H9 (cell line): ENCODE data around the gene VSIG2. TPM values are rescaled to one million over a fixed set of nuclear protein-coding genes. Genes with fewer than 3 reads are reported as not detected.

Experiments used
- DNase-seq: peaks from one replicate; pipeline ENCODE4 v3.0.0-alpha.2; 2017
- H2AFZ ChIP-seq: one replicate; pipeline ENCODE4 v1.6.1; 2013; ENCODE audit warnings: mild to moderate bottlenecking, low read length, control low read depth, moderate library complexity
- H2AK5ac ChIP-seq: 2 replicates; pipeline ENCODE4 v1.6.1; 2013; ENCODE audit warnings: low read length, control low read depth, mixed read lengths; ENCODE audit not compliant: insufficient read length
- H2BK120ac ChIP-seq: one replicate; pipeline ENCODE4 v1.6.1; 2013; ENCODE audit warnings: low read depth, mild to moderate bottlenecking, low read length, control low read depth, inconsistent platforms; ENCODE audit not compliant: poor library complexity, severe bottlenecking
- H2BK12ac ChIP-seq: 2 replicates; pipeline ENCODE4 v1.6.1; 2013; ENCODE audit warnings: low read length, control low read depth, mixed read lengths, low read depth; ENCODE audit not compliant: insufficient read length
- H2BK15ac ChIP-seq: 2 replicates; pipeline ENCODE4 v1.6.1; 2013; ENCODE audit warnings: low read depth, low read length, control low read depth
- H2BK20ac ChIP-seq: one replicate; pipeline ENCODE4 v1.6.1; 2013; ENCODE audit warnings: low read depth, mild to moderate bottlenecking, low read length, control low read depth, inconsistent platforms; ENCODE audit not compliant: poor library complexity, severe bottlenecking
- H2BK5ac ChIP-seq: 2 replicates; pipeline ENCODE4 v1.6.1; 2013; ENCODE audit warnings: low read length, control low read depth, mixed read lengths; ENCODE audit not compliant: insufficient read length
- H3K14ac ChIP-seq: 2 replicates; pipeline ENCODE4 v1.6.1; 2013; ENCODE audit warnings: low read length, control low read depth; ENCODE audit not compliant: insufficient read depth
- H3K18ac ChIP-seq: 2 replicates; pipeline ENCODE4 v1.6.1; 2013; ENCODE audit warnings: low read depth, mild to moderate bottlenecking, mixed read lengths, low read length, control low read depth; ENCODE audit not compliant: insufficient read length
- H3K23ac ChIP-seq: 2 replicates; pipeline ENCODE4 v1.6.1; 2013; ENCODE audit warnings: low read length, control low read depth, mixed read lengths, low read depth; ENCODE audit not compliant: insufficient read length
- H3K23me2 ChIP-seq: 2 replicates; pipeline ENCODE4 v1.6.1; 2013; ENCODE audit warnings: low read depth, mild to moderate bottlenecking, mixed read lengths, low read length, control low read depth; ENCODE audit not compliant: insufficient read length, poor library complexity, severe bottlenecking
- H3K27ac ChIP-seq: 2 replicates; pipeline ENCODE4 v1.5.1; 2013; ENCODE audit warnings: low read length, control low read depth, mixed read lengths, low read depth; ENCODE audit not compliant: insufficient read length
- H3K27me3 ChIP-seq: 2 replicates; pipeline ENCODE4 v1.6.1; 2013; ENCODE audit warnings: low read length, control low read depth, inconsistent platforms; ENCODE audit not compliant: insufficient read depth
- H3K4ac ChIP-seq: 2 replicates; pipeline ENCODE4 v1.6.1; 2013; ENCODE audit warnings: low read depth, mild to moderate bottlenecking, control low read depth, inconsistent platforms, low read length, moderate library complexity
- H3K4me1 ChIP-seq: 2 replicates; pipeline ENCODE4 v1.6.1; 2013; ENCODE audit warnings: low read length, control low read depth, inconsistent platforms; ENCODE audit not compliant: insufficient read depth
- H3K4me2 ChIP-seq: 2 replicates; pipeline ENCODE4 v1.6.1; 2013; ENCODE audit warnings: low read length, control low read depth, mixed read lengths; ENCODE audit not compliant: insufficient read length, insufficient read depth
- H3K56ac ChIP-seq: 2 replicates; pipeline ENCODE4 v1.6.1; 2013; ENCODE audit warnings: low read depth, mild to moderate bottlenecking, mixed read lengths, low read length, control low read depth; ENCODE audit not compliant: insufficient read length
- H3K79me1 ChIP-seq: 2 replicates; pipeline ENCODE4 v1.6.1; 2013; ENCODE audit warnings: low read depth, mild to moderate bottlenecking, moderate library complexity, low read length, control low read depth, inconsistent platforms; ENCODE audit not compliant: insufficient read depth, poor library complexity, severe bottlenecking
- H3K79me2 ChIP-seq: 2 replicates; pipeline ENCODE4 v1.6.1; 2013; ENCODE audit warnings: low read length, control low read depth, inconsistent platforms; ENCODE audit not compliant: insufficient read depth
- H3K9ac ChIP-seq: 2 replicates; pipeline ENCODE4 v1.6.1; 2013; ENCODE audit warnings: low read length, control low read depth, mixed read lengths; ENCODE audit not compliant: insufficient read length; ENCODE audit errors: extremely low read depth
- H3K9me3 ChIP-seq: one replicate; pipeline ENCODE4 v1.6.1; 2013; ENCODE audit warnings: low read depth, low read length, inconsistent platforms; ENCODE audit not compliant: control insufficient read depth
- H3T11ph ChIP-seq: one replicate; pipeline ENCODE4 v1.6.1; 2013; ENCODE audit warnings: mild to moderate bottlenecking, low read length, control low read depth, inconsistent platforms
- H4K20me1 ChIP-seq: one replicate; pipeline ENCODE4 v1.6.1; 2013; ENCODE audit not compliant: control insufficient read depth, insufficient read length, insufficient read depth
- H4K5ac ChIP-seq: 2 replicates; pipeline ENCODE4 v1.6.1; 2013; ENCODE audit warnings: low read depth, mild to moderate bottlenecking, mixed read lengths, low read length, control low read depth; ENCODE audit not compliant: insufficient read length
- H4K8ac ChIP-seq: replicated peaks from 2 replicates; pipeline ENCODE4 v1.6.1; 2013; ENCODE audit warnings: low read length, control low read depth, mixed read lengths, low read depth; ENCODE audit not compliant: insufficient read length
- H4K91ac ChIP-seq: 2 replicates; pipeline ENCODE4 v1.6.1; 2013; ENCODE audit warnings: low read depth, mild to moderate bottlenecking, moderate library complexity, mixed read lengths, low read length, control low read depth; ENCODE audit not compliant: insufficient read length
- H3K27ac Mint-ChIP-seq, 3 experiments: 2 replicates in 2 of 3; 3 replicates in 1 of 3; pipeline ENCODE4 v1.8.0; 2020 to 2021; ENCODE audit warnings: mixed read lengths in 3 of 3, mild to moderate bottlenecking in 1 of 3, moderate library complexity in 1 of 3
- H3K27me3 Mint-ChIP-seq: 2 replicates; pipeline ENCODE4 v1.8.0; 2021; ENCODE audit warnings: low read depth, mild to moderate bottlenecking, moderate library complexity, mixed read lengths
- H3K36me3 Mint-ChIP-seq, 3 experiments: 2 replicates in 2 of 3; 3 replicates in 1 of 3; pipeline ENCODE4 v1.8.0; 2020 to 2021; ENCODE audit warnings: low read depth in 3 of 3, mixed read lengths in 3 of 3; ENCODE audit not compliant: insufficient read depth in 1 of 3
- H3K4me1 Mint-ChIP-seq, 2 experiments: 2 replicates each; pipeline ENCODE4 v1.8.0; 2020; ENCODE audit warnings: mixed read lengths in 2 of 2
- H3K4me3 Mint-ChIP-seq, 2 experiments: 2 replicates in 1 of 2; 3 replicates in 1 of 2; pipeline ENCODE4 v1.8.0; 2020 to 2021; ENCODE audit warnings: mild to moderate bottlenecking in 2 of 2, mixed read lengths in 2 of 2, moderate library complexity in 1 of 2
- H3K9me3 Mint-ChIP-seq, 2 experiments: 2 replicates in 1 of 2; 3 replicates in 1 of 2; pipeline ENCODE4 v1.8.0; 2020; ENCODE audit warnings: mild to moderate bottlenecking in 2 of 2, mixed read lengths in 2 of 2, moderate library complexity in 1 of 2
- CTCF ChIP-seq: fragments of 200-600 bp; sonication (generic); conservative IDR thresholded peaks from 3 replicates; pipeline ENCODE4 v1.8.0; 2021; ENCODE audit warnings: antibody characterized with exemption, mild to moderate bottlenecking
- WGBS: extraction: QIAGEN DNeasy Blood & Tissue Kit; methylation state at CpG from one replicate; pipeline ENCODE4 v1.1.7; 2013; ENCODE audit warnings: missing lambda C conversion rate, low lambda C conversion rate, mixed read lengths; ENCODE audit not compliant: insufficient read length; ENCODE audit errors: extremely low coverage; 5-methylcytosine and 5-hydroxymethylcytosine counted together
- total RNA-seq: library from RNA; stranded (reverse); gene quantifications from 2 replicates; pipeline ENCODE4 v1.2.1, GENCODE V29; 2021

Gene VSIG2
- total RNA-seq, 1 experiment from 2014 or later, result not detected

GRCh38 chr11:124727474-124727873 is 24.6 kb downstream of the VSIG2 start:
- no peak overlapping the region for H3T11ph ChIP-seq

More at GRCh38 chr11:124727474-124727873, 24.6 kb downstream of the VSIG2 start:
- Histone ChIP-seq H2AK5ac (no peak overlapping the region), H4K20me1 (no peaks in the 10 kb centered on the region), H4K8ac (no peak overlapping the region), H3K27ac (no peak overlapping the region), H3K56ac (no peak overlapping the region), H2BK12ac (no peak overlapping the region), H3K23ac (no peak overlapping the region), H3K9ac (no peak overlapping the region), H3K23me2 (no peaks in the 10 kb centered on the region), H2BK120ac (no peak overlapping the region), H2BK5ac (no peak overlapping the region), H3K9me3 (no peaks in the 10 kb centered on the region), H3K79me2 (no peaks in the 10 kb centered on the region), H4K91ac (no peak overlapping the region), H3K18ac (no peak overlapping the region), H2BK15ac (no peak overlapping the region), H3K79me1 (no peaks in the 10 kb centered on the region), H3K27me3 (peaks cover 4% of the 10 kb centered on the region; the same call in 1 of the 2 replicates), H3K14ac (no peak overlapping the region), H3K4ac (no peak overlapping the region), H2BK20ac (no peak overlapping the region), H4K5ac (no peak overlapping the region), H2AFZ (no peak overlapping the region), H3K4me1 (peaks cover 11% of the 10 kb centered on the region), H3K4me2 (no peak overlapping the region)
- H3K4me3 Mint-ChIP-seq, result no peak overlapping the region
- no peak for TF ChIP-seq CTCF
- peaks cover 41% of the 10 kb centered on the region for H3K27me3 Mint-ChIP-seq
- WGBS, result no CpG with 5 or more reads among the region's 4 CpGs
- H3K4me1 Mint-ChIP-seq, result peaks cover 35 to 39% of the 10 kb centered on the region in 2 experiments
- H3K36me3 Mint-ChIP-seq, result no peaks in the 10 kb centered on the region; a peak in 1 of 7 replicates
- DNase-seq, result no peak
- no peaks in the 10 kb centered on the region; a peak in 1 of 5 replicates for H3K9me3 Mint-ChIP-seq
- no peak overlapping the region for H3K27ac Mint-ChIP-seq
